H9 (cell line): Measurements from ENCODE around the gene SLC24A3. TPM values are rescaled to one million over a fixed set of nuclear protein-coding genes. Genes with fewer than 3 reads are reported as not detected.

Experiments used
- DNase-seq: peaks from one replicate; pipeline ENCODE4 v3.0.0-alpha.2; 2017
- H2AFZ ChIP-seq: one replicate; pipeline ENCODE4 v1.6.1; 2013; ENCODE audit warnings: mild to moderate bottlenecking, low read length, control low read depth, moderate library complexity
- H2AK5ac ChIP-seq: 2 replicates; pipeline ENCODE4 v1.6.1; 2013; ENCODE audit warnings: low read length, control low read depth, mixed read lengths; ENCODE audit not compliant: insufficient read length
- H2BK120ac ChIP-seq: one replicate; pipeline ENCODE4 v1.6.1; 2013; ENCODE audit warnings: low read depth, mild to moderate bottlenecking, low read length, control low read depth, inconsistent platforms; ENCODE audit not compliant: poor library complexity, severe bottlenecking
- H2BK12ac ChIP-seq: 2 replicates; pipeline ENCODE4 v1.6.1; 2013; ENCODE audit warnings: low read length, control low read depth, mixed read lengths, low read depth; ENCODE audit not compliant: insufficient read length
- H2BK15ac ChIP-seq: 2 replicates; pipeline ENCODE4 v1.6.1; 2013; ENCODE audit warnings: low read depth, low read length, control low read depth
- H2BK20ac ChIP-seq: one replicate; pipeline ENCODE4 v1.6.1; 2013; ENCODE audit warnings: low read depth, mild to moderate bottlenecking, low read length, control low read depth, inconsistent platforms; ENCODE audit not compliant: poor library complexity, severe bottlenecking
- H2BK5ac ChIP-seq: 2 replicates; pipeline ENCODE4 v1.6.1; 2013; ENCODE audit warnings: low read length, control low read depth, mixed read lengths; ENCODE audit not compliant: insufficient read length
- H3K14ac ChIP-seq: 2 replicates; pipeline ENCODE4 v1.6.1; 2013; ENCODE audit warnings: low read length, control low read depth; ENCODE audit not compliant: insufficient read depth
- H3K18ac ChIP-seq: 2 replicates; pipeline ENCODE4 v1.6.1; 2013; ENCODE audit warnings: low read depth, mild to moderate bottlenecking, mixed read lengths, low read length, control low read depth; ENCODE audit not compliant: insufficient read length
- H3K23ac ChIP-seq: 2 replicates; pipeline ENCODE4 v1.6.1; 2013; ENCODE audit warnings: low read length, control low read depth, mixed read lengths, low read depth; ENCODE audit not compliant: insufficient read length
- H3K23me2 ChIP-seq: 2 replicates; pipeline ENCODE4 v1.6.1; 2013; ENCODE audit warnings: low read depth, mild to moderate bottlenecking, mixed read lengths, low read length, control low read depth; ENCODE audit not compliant: insufficient read length, poor library complexity, severe bottlenecking
- H3K27ac ChIP-seq: 2 replicates; pipeline ENCODE4 v1.5.1; 2013; ENCODE audit warnings: low read length, control low read depth, mixed read lengths, low read depth; ENCODE audit not compliant: insufficient read length
- H3K27me3 ChIP-seq: 2 replicates; pipeline ENCODE4 v1.6.1; 2013; ENCODE audit warnings: low read length, control low read depth, inconsistent platforms; ENCODE audit not compliant: insufficient read depth
- H3K4ac ChIP-seq: 2 replicates; pipeline ENCODE4 v1.6.1; 2013; ENCODE audit warnings: low read depth, mild to moderate bottlenecking, control low read depth, inconsistent platforms, low read length, moderate library complexity
- H3K4me1 ChIP-seq: 2 replicates; pipeline ENCODE4 v1.6.1; 2013; ENCODE audit warnings: low read length, control low read depth, inconsistent platforms; ENCODE audit not compliant: insufficient read depth
- H3K4me2 ChIP-seq: 2 replicates; pipeline ENCODE4 v1.6.1; 2013; ENCODE audit warnings: low read length, control low read depth, mixed read lengths; ENCODE audit not compliant: insufficient read length, insufficient read depth
- H3K56ac ChIP-seq: 2 replicates; pipeline ENCODE4 v1.6.1; 2013; ENCODE audit warnings: low read depth, mild to moderate bottlenecking, mixed read lengths, low read length, control low read depth; ENCODE audit not compliant: insufficient read length
- H3K79me1 ChIP-seq: 2 replicates; pipeline ENCODE4 v1.6.1; 2013; ENCODE audit warnings: low read depth, mild to moderate bottlenecking, moderate library complexity, low read length, control low read depth, inconsistent platforms; ENCODE audit not compliant: insufficient read depth, poor library complexity, severe bottlenecking
- H3K79me2 ChIP-seq: 2 replicates; pipeline ENCODE4 v1.6.1; 2013; ENCODE audit warnings: low read length, control low read depth, inconsistent platforms; ENCODE audit not compliant: insufficient read depth
- H3K9ac ChIP-seq: 2 replicates; pipeline ENCODE4 v1.6.1; 2013; ENCODE audit warnings: low read length, control low read depth, mixed read lengths; ENCODE audit not compliant: insufficient read length; ENCODE audit errors: extremely low read depth
- H3K9me3 ChIP-seq: one replicate; pipeline ENCODE4 v1.6.1; 2013; ENCODE audit warnings: low read depth, low read length, inconsistent platforms; ENCODE audit not compliant: control insufficient read depth
- H3T11ph ChIP-seq: one replicate; pipeline ENCODE4 v1.6.1; 2013; ENCODE audit warnings: mild to moderate bottlenecking, low read length, control low read depth, inconsistent platforms
- H4K20me1 ChIP-seq: one replicate; pipeline ENCODE4 v1.6.1; 2013; ENCODE audit not compliant: control insufficient read depth, insufficient read length, insufficient read depth
- H4K5ac ChIP-seq: 2 replicates; pipeline ENCODE4 v1.6.1; 2013; ENCODE audit warnings: low read depth, mild to moderate bottlenecking, mixed read lengths, low read length, control low read depth; ENCODE audit not compliant: insufficient read length
- H4K8ac ChIP-seq: replicated peaks from 2 replicates; pipeline ENCODE4 v1.6.1; 2013; ENCODE audit warnings: low read length, control low read depth, mixed read lengths, low read depth; ENCODE audit not compliant: insufficient read length
- H4K91ac ChIP-seq: 2 replicates; pipeline ENCODE4 v1.6.1; 2013; ENCODE audit warnings: low read depth, mild to moderate bottlenecking, moderate library complexity, mixed read lengths, low read length, control low read depth; ENCODE audit not compliant: insufficient read length
- H3K27ac Mint-ChIP-seq, 3 experiments: 2 replicates in 2 of 3; 3 replicates in 1 of 3; pipeline ENCODE4 v1.8.0; 2020 to 2021; ENCODE audit warnings: mixed read lengths in 3 of 3, mild to moderate bottlenecking in 1 of 3, moderate library complexity in 1 of 3
- H3K27me3 Mint-ChIP-seq: 2 replicates; pipeline ENCODE4 v1.8.0; 2021; ENCODE audit warnings: low read depth, mild to moderate bottlenecking, moderate library complexity, mixed read lengths
- H3K36me3 Mint-ChIP-seq, 3 experiments: 2 replicates in 2 of 3; 3 replicates in 1 of 3; pipeline ENCODE4 v1.8.0; 2020 to 2021; ENCODE audit warnings: low read depth in 3 of 3, mixed read lengths in 3 of 3; ENCODE audit not compliant: insufficient read depth in 1 of 3
- H3K4me1 Mint-ChIP-seq, 2 experiments: 2 replicates each; pipeline ENCODE4 v1.8.0; 2020; ENCODE audit warnings: mixed read lengths in 2 of 2
- H3K4me3 Mint-ChIP-seq, 2 experiments: 2 replicates in 1 of 2; 3 replicates in 1 of 2; pipeline ENCODE4 v1.8.0; 2020 to 2021; ENCODE audit warnings: mild to moderate bottlenecking in 2 of 2, mixed read lengths in 2 of 2, moderate library complexity in 1 of 2
- H3K9me3 Mint-ChIP-seq, 2 experiments: 2 replicates in 1 of 2; 3 replicates in 1 of 2; pipeline ENCODE4 v1.8.0; 2020; ENCODE audit warnings: mild to moderate bottlenecking in 2 of 2, mixed read lengths in 2 of 2, moderate library complexity in 1 of 2
- WGBS: extraction: QIAGEN DNeasy Blood & Tissue Kit; methylation state at CpG from one replicate; pipeline ENCODE4 v1.1.7; 2013; ENCODE audit warnings: missing lambda C conversion rate, low lambda C conversion rate, mixed read lengths; ENCODE audit not compliant: insufficient read length; ENCODE audit errors: extremely low coverage; 5-methylcytosine and 5-hydroxymethylcytosine counted together
- total RNA-seq: library from RNA; stranded (reverse); gene quantifications from 2 replicates; pipeline ENCODE4 v1.2.1, GENCODE V29; 2021
- TF ChIP-seq, protein P1 (sequence below): fragments of 200-600 bp; sonication (generic); conservative IDR thresholded peaks from 3 replicates; pipeline ENCODE4 v1.8.0; 2021; ENCODE audit warnings: antibody characterized with exemption, mild to moderate bottlenecking

SLC24A3 gene
- total RNA-seq, 1 experiment from 2014 or later, result 0.83 TPM

DNA sequence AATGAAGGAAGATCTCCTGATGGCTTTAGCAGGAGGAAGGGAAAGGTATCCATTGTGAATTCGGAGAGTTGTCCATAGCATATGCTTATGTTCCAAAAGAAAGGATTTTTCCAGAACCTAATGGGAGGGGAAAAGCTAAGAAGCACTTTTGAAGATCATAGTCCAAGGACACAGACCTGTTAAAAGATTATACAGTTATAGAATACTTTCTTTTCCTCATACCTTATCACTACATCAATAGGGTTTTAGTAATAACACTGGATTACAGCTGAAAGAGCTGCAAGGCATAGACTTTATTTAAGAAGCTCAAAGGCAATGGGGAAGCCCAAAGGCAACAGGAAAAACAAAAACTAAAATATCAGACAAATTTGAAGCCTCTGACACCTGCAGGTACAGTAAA lies 39.8 kb upstream of the SLC24A3 start:
- H3K27me3 Mint-ChIP-seq, result peaks cover 3% of the 10 kb centered on the region; the same call in 1 of the 2 replicates
- WGBS, result no CpG with 5 or more reads among the region's 1 CpG
- no peaks in the 10 kb centered on the region for H4K20me1 ChIP-seq

More for the DNA sequence above, 39.8 kb upstream of the SLC24A3 start:
- TF ChIP-seq, protein P1, sequence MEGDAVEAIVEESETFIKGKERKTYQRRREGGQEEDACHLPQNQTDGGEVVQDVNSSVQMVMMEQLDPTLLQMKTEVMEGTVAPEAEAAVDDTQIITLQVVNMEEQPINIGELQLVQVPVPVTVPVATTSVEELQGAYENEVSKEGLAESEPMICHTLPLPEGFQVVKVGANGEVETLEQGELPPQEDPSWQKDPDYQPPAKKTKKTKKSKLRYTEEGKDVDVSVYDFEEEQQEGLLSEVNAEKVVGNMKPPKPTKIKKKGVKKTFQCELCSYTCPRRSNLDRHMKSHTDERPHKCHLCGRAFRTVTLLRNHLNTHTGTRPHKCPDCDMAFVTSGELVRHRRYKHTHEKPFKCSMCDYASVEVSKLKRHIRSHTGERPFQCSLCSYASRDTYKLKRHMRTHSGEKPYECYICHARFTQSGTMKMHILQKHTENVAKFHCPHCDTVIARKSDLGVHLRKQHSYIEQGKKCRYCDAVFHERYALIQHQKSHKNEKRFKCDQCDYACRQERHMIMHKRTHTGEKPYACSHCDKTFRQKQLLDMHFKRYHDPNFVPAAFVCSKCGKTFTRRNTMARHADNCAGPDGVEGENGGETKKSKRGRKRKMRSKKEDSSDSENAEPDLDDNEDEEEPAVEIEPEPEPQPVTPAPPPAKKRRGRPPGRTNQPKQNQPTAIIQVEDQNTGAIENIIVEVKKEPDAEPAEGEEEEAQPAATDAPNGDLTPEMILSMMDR, result no peak
- Histone ChIP-seq H3K23me2 (no peaks in the 10 kb centered on the region), H3K9ac (no peak overlapping the region), H3K4me2 (no peak overlapping the region), H3K27me3 (no peaks in the 10 kb centered on the region), H4K91ac (no peak overlapping the region), H3K4ac (no peak overlapping the region), H3K27ac (no peak overlapping the region), H3K79me2 (no peaks in the 10 kb centered on the region), H2AFZ (no peak overlapping the region), H2BK12ac (no peak overlapping the region), H3K79me1 (no peaks in the 10 kb centered on the region), H3K4me1 (no peaks in the 10 kb centered on the region), H2BK15ac (no peak overlapping the region), H2BK5ac (no peak overlapping the region), H3T11ph (no peak overlapping the region), H4K8ac (no peak overlapping the region), H4K5ac (no peak overlapping the region), H3K18ac (no peak overlapping the region), H2BK120ac (no peak overlapping the region), H2AK5ac (no peak overlapping the region), H3K9me3 (no peaks in the 10 kb centered on the region), H3K14ac (no peak overlapping the region), H3K56ac (no peak overlapping the region), H2BK20ac (no peak overlapping the region), H3K23ac (no peak overlapping the region)
- no peaks in the 10 kb centered on the region for H3K4me1 Mint-ChIP-seq
- no peak for DNase-seq
- no peak overlapping the region for H3K27ac Mint-ChIP-seq
- peaks cover 4 to 17% (median 7%) of the 10 kb centered on the region in 3 experiments; a peak in 5 of 7 replicates for H3K36me3 Mint-ChIP-seq
- H3K9me3 Mint-ChIP-seq, result peaks cover 10 to 17% of the 10 kb centered on the region in 2 experiments
- H3K4me3 Mint-ChIP-seq, result no peak overlapping the region
